Myocyte (in vitro differentiated cells): Measurements from ENCODE around the gene IMMP2L. TPM values are rescaled to one million over a fixed set of nuclear protein-coding genes. Genes with fewer than 3 reads are reported as not detected.
A peak's percentile ranks its signal among the peaks of the same experiment; 100 is the strongest.

Source experiments
- DNase-seq: peaks from one replicate; pipeline ENCODE4 v3.0.0-alpha.2; 2012; ENCODE audit warnings: low read depth
- total RNA-seq: library from RNA; depleted of rRNA; stranded (reverse); fragments of >200 nt; gene quantifications from 2 replicates; pipeline ENCODE4 v1.2.3, GENCODE V29; 2014

Gene IMMP2L
- total RNA-seq, 1 donor from 2014 or later: 12.8 TPM

DNA sequence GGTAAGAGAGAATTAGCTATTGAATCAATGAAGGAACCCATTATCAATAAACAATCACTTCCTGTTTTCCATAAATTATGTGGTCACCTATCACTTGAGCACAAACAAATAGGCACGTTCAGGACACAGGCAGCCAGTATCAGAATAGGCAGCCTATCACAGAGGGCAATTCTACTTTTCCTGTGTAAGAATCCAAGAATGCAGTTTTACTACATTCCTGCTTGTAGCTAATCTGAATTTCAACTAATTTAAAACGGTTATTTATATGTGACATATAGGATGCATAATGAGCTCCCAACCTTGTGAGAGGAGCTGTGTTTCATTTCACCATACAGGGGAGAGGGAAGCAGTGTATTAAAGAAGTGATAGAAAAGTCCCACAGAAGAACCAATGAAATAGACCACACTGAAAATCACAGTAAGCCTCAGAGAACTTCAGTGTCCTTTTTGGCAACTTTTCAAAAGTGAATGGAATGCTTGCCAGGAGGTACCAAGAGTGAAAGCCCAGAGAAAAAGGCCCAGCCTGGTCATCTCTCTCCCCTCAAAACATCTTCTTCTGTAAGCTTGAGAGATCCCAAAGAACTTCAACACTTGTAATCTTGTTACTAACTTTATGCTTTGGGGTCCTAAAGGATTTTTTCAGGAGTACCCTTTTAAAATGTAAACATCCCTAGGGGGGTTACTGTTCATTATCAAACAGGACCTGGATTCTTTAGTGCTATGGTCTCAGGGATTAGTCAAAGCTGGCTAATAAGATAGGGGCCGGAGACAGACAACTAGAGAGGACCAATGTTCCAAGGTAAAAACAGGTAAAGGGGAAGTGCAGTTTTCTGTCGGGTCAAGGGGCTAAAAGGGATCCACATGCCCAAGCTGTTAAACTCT lies 1.3 kb downstream of the IMMP2L start:
- peak; percentile 48 for DNase-seq

DNA sequence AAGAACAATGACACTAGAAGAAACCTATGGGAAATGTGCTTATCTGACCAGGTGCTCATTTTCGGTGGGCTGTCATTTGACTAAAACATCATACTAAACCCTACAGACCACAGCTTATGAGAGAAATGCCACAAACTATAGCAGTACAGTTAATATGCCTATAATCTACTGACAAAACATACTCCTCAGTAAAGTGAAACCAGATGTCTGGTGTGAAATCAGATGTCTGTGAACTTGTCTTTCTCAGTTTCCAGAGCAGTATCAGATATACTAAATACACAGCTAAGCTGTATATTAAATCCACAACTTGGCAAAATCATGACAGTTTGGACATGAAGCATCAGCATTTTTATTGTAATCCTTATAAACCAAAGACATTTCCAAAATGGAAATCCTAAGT lies 3.3 kb downstream of the IMMP2L start:
- no peak for DNase-seq

DNA sequence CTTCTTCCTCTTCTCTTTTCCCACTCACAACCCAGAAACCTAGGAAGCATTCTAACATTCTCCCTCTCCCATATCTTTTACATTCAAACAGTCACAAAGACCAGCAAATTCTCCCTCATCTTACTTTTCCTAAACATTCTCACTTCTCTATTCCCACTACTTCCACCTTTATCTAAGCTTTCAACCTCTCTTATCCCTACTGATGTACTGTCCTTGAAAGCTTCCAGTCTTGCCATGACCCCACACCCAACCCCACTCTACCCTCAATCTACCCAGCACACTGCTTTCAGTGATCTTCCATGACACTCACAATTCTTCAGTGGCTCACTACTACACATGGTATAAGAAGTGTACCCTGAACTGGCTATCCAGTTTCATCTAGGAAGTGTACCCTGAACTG lies 5.3 kb downstream of the IMMP2L start:
- DNase-seq: no peak

DNA sequence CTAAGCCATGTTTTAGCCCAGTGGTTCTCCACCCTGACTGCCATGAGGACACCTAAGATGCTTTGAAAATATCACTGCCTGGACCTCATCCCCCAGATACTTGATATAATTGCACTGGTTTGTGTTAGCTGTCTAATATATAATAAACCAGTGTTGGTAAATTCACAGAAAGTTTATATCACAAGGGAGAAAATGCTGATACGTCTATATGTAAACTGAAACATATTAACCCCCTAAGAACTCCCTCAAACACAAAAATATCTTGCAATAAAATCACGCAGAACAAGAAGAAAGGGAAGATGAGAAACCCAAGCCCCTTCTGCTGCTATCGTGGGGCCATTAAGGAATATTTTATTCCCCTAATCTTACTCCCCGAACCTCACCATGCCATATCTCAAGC lies 8.2 kb downstream of the IMMP2L start:
- DNase-seq: no peak

DNA sequence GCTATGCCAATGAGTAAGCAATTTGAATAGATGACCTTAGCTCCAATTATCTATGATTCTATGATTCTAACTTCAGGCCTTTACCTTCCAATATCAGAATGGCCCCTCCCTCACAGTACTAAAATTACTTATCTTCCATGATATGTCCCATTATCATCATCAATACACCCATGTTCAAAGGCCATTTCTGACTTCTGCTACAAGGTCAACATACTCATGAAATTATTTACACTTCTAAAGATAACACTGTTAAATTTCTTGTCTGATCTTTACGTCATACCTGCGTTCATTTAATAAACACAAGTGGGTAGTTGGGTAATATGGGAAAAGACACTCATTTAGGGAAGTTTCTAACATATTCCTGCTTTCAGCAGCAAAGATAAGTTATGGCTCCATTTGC lies 21.2 kb downstream of the IMMP2L start:
- DNase-seq: no peak

DNA sequence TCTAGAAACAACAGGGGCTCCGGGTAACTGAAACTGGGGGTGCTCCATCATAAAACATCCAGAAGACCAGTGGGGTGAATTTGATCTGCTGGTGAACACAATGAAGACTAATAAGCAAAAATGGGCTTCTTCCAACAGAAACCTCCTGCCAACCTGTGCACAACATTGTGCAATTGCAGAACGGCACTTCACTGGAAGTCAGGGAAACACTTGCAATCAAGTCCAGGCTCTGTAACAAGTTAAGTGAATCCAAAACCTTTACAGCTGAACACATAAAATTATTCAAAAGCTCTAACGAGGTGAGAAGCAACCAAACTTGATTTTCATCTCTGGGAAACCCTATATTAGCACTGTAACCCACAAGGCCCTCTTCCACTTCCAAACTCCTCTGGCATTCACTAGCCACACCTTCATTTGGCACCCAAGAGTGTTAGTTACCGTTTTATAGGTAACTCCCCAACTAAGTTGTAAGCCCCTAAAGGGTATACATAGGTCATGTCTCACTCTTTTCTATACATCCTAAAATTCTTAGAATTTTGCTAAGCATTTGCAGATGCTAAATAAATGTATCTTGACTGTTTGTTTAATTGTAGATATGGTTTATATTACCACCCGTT lies 22.0 kb downstream of the IMMP2L start:
- DNase-seq: no peak

DNA sequence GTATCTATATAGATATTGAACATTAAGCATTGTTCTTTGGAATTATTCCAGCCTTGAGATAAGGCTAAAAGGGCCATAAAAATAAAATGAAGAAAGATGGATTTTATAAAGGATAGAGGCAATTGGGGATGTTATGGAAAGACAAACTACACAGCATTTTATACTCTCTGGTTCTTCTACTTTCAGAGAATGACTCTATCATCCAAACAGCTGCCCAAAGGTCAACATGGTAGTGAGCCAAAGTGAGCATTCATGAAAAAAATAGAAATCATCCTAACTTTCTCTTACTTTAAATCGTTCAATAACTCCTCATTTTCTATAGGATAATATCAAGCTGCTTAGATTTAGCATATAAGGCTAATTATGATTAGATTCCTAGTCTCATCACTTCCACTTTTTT lies 25.2 kb downstream of the IMMP2L start:
- no peak for DNase-seq

DNA sequence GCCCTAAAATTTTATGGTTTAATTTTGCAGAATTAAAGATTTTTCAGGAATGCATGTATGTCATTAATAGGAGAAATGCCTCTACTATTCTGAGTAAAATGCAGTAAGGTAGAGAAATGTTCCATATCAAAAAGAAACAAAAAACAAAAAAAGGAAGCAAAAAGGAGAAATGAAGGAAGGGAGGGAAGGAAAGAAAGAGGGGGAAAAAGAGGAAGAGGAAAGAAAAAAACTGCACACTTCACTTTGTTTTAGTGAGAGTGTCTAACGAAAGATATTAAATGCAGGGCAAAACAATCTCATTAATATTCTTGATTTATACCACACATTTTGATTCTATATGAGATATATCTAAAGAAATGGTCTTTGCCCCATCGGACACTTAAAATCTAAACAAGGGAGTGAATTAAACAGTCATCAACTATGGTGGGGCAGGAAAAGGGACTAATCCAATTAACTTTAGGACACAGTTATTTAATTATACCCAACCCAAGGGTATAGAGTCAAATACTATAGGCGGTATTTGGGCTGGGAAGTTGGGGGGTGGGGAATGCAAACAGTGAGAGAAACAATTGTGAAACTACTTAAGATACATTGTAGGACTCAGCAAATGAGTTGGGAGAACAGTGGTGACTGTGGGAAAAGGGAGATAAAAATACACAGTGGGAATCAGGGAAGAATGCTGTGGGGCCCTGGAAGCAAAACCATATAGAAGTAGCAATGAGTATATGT lies 27.0 kb downstream of the IMMP2L start:
- no peak for DNase-seq

DNA sequence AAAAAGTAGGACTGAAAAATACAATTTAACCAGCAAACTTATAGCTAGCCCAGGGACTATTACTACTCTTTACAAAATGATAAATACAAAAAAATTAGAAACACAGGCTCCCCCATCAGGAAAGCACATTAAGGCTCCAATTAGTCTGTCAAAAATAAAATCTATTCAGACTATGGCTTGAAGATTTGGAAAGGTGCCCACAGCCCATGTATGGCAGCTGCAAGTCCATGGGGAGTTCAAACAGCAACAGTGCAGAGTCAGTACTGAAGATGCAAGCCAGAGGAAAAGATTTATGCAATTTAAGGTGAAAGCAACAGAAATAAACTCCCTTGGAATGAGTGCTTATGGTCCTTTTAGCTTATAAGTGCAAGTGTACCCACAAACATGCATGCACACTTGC lies 29.7 kb downstream of the IMMP2L start:
- DNase-seq: peak; percentile 64

DNA sequence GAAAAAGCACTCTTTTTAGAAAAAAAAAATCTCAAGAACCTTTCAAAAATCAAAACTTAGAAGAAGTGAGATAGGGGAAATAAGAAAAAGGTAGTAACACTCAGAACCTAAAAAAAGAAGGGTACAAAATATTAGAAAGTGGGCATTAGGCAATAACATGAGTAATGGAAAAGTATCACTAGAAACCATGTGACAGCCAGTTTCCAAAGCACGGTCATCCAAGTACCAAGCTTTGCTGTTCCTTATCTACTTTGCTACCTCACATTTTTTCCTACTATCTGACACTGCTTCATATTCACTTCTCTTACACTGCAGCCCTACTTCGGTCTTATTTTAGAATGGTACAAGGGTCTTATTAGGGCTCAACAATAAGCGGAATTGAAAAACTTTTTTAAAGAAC lies 30.3 kb downstream of the IMMP2L start:
- no peak for DNase-seq

DNA sequence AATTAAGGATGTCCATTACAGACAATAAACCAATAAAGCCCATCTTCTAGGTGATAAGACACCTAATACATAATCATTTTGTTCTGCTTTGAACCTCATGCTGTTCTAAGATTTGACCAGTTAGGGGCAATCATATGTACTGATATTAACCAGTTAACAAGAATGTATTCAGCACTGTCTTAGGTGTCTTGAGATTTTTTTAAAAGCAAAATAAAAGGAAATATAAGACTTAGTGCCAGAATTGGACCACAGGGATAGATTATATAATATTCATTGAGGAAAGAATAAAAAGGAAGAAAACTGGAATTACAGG lies 32.0 kb downstream of the IMMP2L start:
- DNase-seq: no peak

DNA sequence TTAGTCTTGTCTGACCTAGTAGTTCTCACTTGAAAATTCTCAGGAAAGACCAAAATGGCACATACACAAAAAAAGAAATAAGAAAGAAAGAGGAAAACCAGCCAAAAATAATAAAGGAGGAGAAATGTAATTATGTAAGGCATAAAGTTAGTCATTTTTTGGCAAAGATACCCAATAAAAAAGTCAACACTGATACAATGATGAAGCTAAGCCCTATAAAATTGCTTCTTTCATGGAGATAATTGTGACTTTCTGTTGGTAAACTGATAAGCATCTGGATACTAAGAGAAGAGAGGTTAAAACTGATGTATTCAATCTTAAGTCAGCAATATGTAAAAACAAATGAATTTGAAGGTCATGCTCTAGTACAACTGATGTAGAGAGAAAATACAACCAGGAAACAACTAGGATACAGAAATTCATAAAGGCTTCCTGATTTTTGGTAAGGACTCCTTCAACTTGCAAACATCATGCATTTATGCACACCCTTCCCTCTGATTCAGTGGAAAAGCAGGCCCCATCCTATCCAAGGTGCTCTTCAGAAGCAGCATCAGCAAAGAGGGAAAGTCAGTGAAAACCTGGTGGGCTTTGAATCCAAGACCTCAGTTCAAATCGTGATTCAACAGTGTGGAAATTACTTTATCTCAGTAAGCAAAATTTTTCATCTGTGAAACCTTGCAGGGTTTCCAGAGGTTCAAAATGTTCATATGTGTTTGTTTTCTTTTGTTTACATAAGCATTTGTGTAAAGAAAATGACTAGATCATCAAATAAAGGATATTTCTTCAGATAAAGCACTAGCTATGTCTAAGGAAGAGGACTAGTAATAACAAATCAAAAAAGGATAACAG lies 32.6 kb downstream of the IMMP2L start:
- no peak for DNase-seq

DNA sequence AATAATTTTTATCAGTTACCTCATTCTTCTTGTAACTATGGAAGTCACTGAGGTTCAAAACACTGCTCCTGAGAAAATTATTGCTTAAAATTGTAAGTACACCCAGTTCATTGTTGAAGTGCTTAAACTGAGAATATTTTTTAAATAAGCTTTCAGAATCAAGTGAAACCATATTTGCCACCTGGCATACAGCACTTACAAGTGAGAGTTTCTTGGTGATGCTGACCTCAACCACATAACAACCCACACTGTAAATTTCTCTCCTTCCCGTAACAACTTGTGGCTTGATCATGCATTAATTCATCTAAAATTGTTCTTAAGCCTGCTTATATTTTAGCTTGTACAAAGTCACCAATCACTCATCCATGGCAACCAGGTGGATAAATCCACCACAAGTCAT lies 34.0 kb downstream of the IMMP2L start:
- DNase-seq: no peak

DNA sequence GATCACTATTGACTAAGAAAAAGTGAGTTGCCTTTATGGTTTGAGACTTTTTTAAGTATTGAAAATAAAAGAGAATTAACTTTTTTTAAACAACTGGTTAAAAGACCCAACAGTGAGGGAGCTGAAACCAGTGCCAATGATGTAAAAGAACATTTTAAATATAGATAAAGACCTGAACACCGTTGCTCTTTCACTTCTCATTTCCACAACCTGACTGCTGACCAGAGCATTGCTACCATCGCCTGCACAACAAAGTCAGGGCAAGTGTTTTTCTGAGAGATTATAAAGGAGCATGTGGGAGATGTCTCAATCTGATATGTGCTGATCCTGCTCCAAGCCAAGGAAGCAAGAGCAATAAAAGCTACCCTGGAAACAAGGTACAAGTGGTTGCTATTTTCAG lies 34.7 kb downstream of the IMMP2L start:
- DNase-seq: no peak

DNA sequence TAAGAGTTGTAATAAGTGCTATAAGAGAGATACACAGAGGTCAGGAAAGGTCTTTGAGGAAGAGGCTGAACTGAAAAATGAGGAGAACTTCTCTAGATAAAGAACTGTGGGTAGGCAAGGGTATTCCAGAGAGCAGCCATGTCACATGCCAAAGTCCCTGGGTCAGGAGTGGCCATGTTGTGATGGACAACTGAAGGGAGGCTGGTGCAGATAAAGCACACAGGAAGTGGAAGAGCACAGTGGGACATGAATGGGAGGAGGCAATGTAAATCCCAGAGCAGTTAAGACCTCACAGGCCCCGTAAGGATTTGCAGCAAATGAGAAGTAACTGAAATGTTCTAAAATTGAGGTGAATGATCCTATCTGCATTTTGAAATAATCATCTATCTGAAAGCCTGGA lies 37.2 kb downstream of the IMMP2L start:
- DNase-seq: no peak

DNA sequence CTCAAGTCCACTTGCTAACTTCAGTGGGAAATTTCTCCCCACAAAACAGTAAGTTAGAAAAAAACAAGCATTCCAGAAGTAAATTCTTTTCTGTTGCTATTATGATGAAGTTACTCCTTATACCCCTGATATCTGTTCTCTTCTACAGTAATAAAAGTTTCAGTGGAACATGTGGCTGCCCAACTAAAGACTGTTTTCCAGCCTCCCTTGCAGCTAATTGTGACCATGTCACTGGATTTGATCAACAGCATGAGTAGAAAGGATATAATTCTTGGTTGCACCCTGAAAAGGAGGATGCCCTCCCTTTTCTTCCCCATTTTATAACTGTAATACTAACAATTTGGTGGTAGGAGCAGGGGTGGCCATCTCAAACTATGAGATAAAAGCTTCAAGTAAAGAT lies 40.6 kb downstream of the IMMP2L start:
- DNase-seq: no peak

DNA sequence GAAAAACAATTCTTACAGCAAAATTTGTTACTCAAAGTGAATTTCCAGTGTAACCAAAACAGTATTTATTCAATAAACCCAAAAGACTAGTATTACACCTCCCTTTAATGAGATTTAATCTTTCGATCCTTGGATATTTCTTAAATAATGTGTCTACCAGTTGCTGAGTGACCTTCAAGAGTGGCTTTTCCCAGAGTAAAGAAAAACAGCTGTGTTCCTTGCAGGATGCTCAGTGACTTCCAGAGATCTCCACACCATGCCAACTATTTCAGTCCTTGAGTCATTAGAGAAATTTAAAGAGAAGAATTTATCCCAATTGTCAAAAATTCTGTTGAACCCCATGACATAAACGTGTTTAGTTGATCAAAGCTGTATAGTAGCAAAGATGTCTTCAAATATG lies 44.0 kb downstream of the IMMP2L start:
- peak; percentile 13 for DNase-seq

DNA sequence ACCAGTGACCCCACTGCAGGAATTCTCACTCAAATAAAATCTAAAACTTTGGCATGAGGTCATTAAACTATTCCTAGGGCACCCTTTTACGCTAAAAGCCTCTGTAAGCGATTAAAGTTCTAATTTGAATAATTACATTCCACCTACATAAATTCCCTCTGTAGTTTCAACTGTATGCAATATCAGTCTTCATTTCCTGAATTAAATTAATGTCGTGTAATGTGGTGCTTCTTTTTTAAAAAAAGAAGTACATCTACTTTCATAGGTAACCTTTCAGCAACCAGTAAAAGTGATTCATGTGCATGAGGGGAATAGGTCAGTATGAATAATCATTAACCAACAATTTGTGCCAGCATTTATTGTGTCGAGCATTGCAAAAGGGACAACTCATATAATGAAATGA lies 44.7 kb downstream of the IMMP2L start:
- DNase-seq: no peak

DNA sequence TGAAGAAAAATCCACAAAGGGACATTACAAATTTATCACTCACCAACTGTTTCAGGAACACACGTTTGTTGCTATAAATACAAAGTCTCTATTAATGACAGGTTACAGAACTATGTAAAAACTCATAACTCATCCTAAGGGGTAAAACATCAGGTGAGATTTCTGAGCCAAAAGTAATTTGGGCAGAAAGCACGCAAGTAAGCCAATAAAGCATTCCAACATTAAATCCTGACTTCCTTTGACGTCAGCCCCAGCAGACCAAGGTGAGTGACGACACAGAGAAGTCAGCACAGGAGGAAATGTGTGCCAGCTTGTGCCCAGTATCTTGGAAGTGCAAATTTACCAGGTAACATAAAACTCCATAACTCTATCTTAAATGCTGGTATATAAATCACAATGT lies 45.7 kb downstream of the IMMP2L start:
- DNase-seq: no peak

DNA sequence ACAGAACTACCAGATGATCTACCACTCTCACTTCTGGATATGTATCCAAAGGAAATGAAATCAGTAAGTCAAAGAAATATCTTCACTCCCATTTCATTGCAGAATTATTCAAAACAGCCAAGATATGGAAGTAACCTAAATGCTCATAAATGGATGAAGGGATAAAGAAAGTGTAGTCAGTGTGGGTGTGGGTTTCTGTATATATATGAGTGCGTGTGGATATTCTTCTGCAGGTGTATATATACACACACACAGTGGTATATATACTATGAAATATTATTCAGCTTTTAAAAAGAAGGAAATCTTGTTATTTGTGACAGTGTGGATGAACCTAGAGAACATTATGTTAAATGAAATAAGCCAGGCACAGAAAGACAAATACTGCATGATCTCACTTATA lies 48.7 kb downstream of the IMMP2L start:
- DNase-seq: no peak

DNA sequence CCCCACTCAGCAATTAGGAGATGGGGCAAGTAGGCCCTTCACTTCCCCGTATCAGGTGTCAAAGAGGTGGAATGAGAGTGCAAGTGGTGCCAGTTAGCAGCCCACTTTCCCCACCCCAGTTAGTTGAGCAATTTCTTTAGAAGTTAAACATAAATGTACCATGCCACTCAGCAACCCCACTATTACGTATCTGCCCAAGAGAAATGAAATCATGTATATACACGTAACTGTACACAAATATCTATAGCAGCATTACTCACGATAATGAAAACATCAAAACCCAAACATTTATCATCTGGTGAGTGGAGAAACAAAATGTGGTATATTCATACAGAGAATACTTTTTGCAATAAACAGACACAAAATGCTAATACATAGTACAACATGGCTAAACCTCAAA lies 50.4 kb downstream of the IMMP2L start:
- no peak for DNase-seq
